Activated CD4-positive, alpha-beta memory T cell treated with anti-CD3 and anti-CD28 coated beads for 36 hours (primary cell): ENCODE data around the gene KRT10. TPM values are rescaled to one million over a fixed set of nuclear protein-coding genes. Genes with fewer than 3 reads are reported as not detected.
"Not testable (repeated sequence)": the region's sequence is repeated elsewhere in the genome, so short reads cannot be mapped to it uniquely, and the experiment has no call there.

ENCODE experiments used
- CTCF ChIA-PET: fragments of 350-600 bp; sonication (Branson Sonifier 250); formaldehyde crosslinking; loops from one replicate; lab custom pipeline; 2021; ENCODE audit warnings: antibody characterized with exemption, inconsistent platforms; lab: Charles Lee
- POLR2A ChIA-PET: fragments of 350-600 bp; sonication (Branson Sonifier 250); formaldehyde crosslinking; loops from one replicate; lab custom pipeline; 2021; ENCODE audit warnings: antibody characterized with exemption; lab: Charles Lee
- DNase-seq: peaks from one replicate; pipeline ENCODE4 v3.0.0-alpha.2; 2020
- H3K27ac Mint-ChIP-seq: one replicate; pipeline ENCODE4 v1.8.0; 2021; ENCODE audit warnings: mixed read lengths
- H3K27me3 Mint-ChIP-seq: one replicate; pipeline ENCODE4 v1.8.0; 2021; ENCODE audit warnings: mixed read lengths
- H3K36me3 Mint-ChIP-seq: one replicate; pipeline ENCODE4 v1.8.0; 2021; ENCODE audit warnings: mixed read lengths
- H3K4me1 Mint-ChIP-seq: one replicate; pipeline ENCODE4 v1.8.0; 2021; ENCODE audit warnings: low read depth, mixed read lengths
- H3K4me3 Mint-ChIP-seq: one replicate; pipeline ENCODE4 v1.8.0; 2021; ENCODE audit warnings: mild to moderate bottlenecking, mixed read lengths
- H3K9me3 Mint-ChIP-seq: one replicate; pipeline ENCODE4 v1.8.0; 2021; ENCODE audit warnings: mixed read lengths
- intact Hi-C: fragments of 100-400 bp; cut with micrococcal nuclease; formaldehyde crosslinking; loops from one replicate; pipeline ENCODE4 v1.15.1; 2023
- total RNA-seq, 2 experiments: library from RNA; stranded (reverse); gene quantifications; one replicate each; pipeline ENCODE4 v1.2.3, GENCODE V29; 2021

Gene KRT10
- 10 to 100 TPM; 28.4 to 35.5 TPM for total RNA-seq

GRCh38 chr17:40822132-40822812 lies at the start of gene KRT10:
KRT10 (minus strand) TSS chr17:40822614; CDS start chr17:40822585, 29 bp downstream.
- POLR2A ChIA-PET, result no interaction called here
- H3K27me3 Mint-ChIP-seq, result peaks cover 6% of the 10 kb centered on the region
- H3K4me3 Mint-ChIP-seq, result no peak within 1 kb of the TSS
- H3K36me3 Mint-ChIP-seq, result peaks cover 15% of the 10 kb centered on the region
- no peaks in the 10 kb centered on the region for H3K9me3 Mint-ChIP-seq
- H3K27ac Mint-ChIP-seq, result no peak within 1 kb of the TSS
- CTCF ChIA-PET, result interaction anchor here (0.6 kb wide), 1 partner anchor 33 kb away, joined by 4 read pairs; no protein-coding TSS in a partner anchor
- H3K4me1 Mint-ChIP-seq, result peaks cover 15% of the 10 kb centered on the region
- intact Hi-C loops, result no loop called here
- DNase-seq, result no peak

GRCh38 chr17:40871316-40871715 lies 48.9 kb upstream of the KRT10 start:
- peaks cover 17% of the 10 kb centered on the region for H3K27me3 Mint-ChIP-seq
- no peaks in the 10 kb centered on the region for H3K4me1 Mint-ChIP-seq
- ChIA-PET POLR2A (no interaction called here), CTCF (interaction anchor here (1.4 kb wide), 1 partner anchor 546 kb away, joined by 4 read pairs; no protein-coding TSS in a partner anchor)
- no peak overlapping the region for H3K4me3 Mint-ChIP-seq
- no peaks in the 10 kb centered on the region for H3K36me3 Mint-ChIP-seq
- no peak overlapping the region for H3K27ac Mint-ChIP-seq
- DNase-seq, result no peak
- intact Hi-C loops, result no loop called here
- H3K9me3 Mint-ChIP-seq, result no peaks in the 10 kb centered on the region

DNA sequence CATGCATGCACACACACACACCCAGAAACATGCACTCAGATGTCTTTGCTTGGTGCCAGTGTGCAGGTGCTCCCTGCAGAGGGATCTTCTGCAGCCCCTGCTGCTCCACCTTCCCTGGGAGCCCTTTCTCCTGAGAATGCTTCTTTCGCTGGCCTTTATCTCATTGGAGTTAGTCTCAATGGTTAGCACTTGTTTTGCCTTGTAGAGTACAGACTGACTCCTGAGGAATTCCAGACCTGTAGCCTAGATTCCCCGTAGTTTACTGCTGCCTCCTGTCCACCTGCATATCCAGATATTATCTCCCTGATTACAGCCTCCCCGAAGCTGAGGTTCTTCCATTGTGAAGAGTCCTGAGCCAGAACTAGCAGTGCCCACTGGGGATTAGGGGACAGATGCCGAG lies 47.7 kb upstream of the KRT10 start:
- peaks cover 17% of the 10 kb centered on the region for H3K27me3 Mint-ChIP-seq
- H3K36me3 Mint-ChIP-seq, result no peaks in the 10 kb centered on the region
- H3K4me1 Mint-ChIP-seq, result no peaks in the 10 kb centered on the region
- DNase-seq, result no peak
- H3K27ac Mint-ChIP-seq, result no peak overlapping the region
- ChIA-PET CTCF (no interaction called here), POLR2A (no interaction called here)
- H3K4me3 Mint-ChIP-seq, result no peak overlapping the region
- intact Hi-C loops, result no loop called here
- H3K9me3 Mint-ChIP-seq, result no peaks in the 10 kb centered on the region

DNA sequence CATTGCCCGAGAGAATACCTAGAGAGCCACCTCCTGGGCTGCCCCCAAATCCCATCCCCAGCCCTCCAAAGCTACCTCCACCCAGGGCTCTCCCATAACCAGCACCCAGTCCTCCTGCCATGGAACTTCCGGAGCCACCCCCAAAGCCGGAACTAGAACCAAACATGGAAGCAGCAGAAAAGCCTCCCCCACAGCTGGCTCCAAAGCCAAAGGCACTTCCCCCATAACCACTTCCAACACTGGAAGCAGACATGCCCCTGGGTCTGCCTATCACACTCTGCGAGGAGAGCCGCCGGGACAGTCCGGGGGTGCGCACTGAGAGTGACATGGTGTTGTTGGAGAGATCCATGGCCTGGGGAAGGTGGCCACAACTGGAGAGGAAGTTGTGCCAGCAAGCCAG lies 44.4 kb upstream of the KRT10 start, which contains the start of gene KRT12:
Gene KRT12 (minus strand): TSS at position 386 of the 400 bp plus-strand sequence. CDS start 37 bp downstream, at position 349.
- CTCF ChIA-PET, result interaction anchor here (0.9 kb wide), 1 partner anchor 10 kb away, joined by 3 read pairs; no protein-coding TSS in a partner anchor

GRCh38 chr17:40864661-40865390 lies 42.4 kb upstream of the KRT10 start:
- no peaks in the 10 kb centered on the region for H3K4me1 Mint-ChIP-seq
- CTCF ChIA-PET, result interaction anchor here (0.6 kb wide), 1 partner anchor 799 kb away, joined by 3 read pairs; no protein-coding TSS in a partner anchor
- H3K36me3 Mint-ChIP-seq, result no peaks in the 10 kb centered on the region
- no peak overlapping the region for H3K4me3 Mint-ChIP-seq
- peaks cover 6% of the 10 kb centered on the region for H3K27me3 Mint-ChIP-seq
- no peak overlapping the region for H3K27ac Mint-ChIP-seq
- no peaks in the 10 kb centered on the region for H3K9me3 Mint-ChIP-seq
- intact Hi-C loops, result no loop called here
- POLR2A ChIA-PET, result no interaction called here
- no peak for DNase-seq

More for the DNA sequence above, 44.4 kb upstream of the KRT10 start, which contains the start of gene KRT12:
- DNase-seq, result no peak
- Mint-ChIP-seq H3K9me3 (no peaks in the 10 kb centered on the region), H3K27ac (no peak within 1 kb of the TSS), H3K27me3 (peaks cover 11% of the 10 kb centered on the region), H3K4me3 (no peak within 1 kb of the TSS), H3K36me3 (no peaks in the 10 kb centered on the region), H3K4me1 (no peaks in the 10 kb centered on the region)
- intact Hi-C loops, result no loop called here
- POLR2A ChIA-PET, result no interaction called here

- H3K27ac Mint-ChIP-seq, result no peak overlapping the region
- ChIA-PET CTCF (interaction anchor here (0.9 to 2.5 kb wide), 3 partner anchors 25 to 800 kb away, joined by 3 to 8 read pairs (median 3); no protein-coding TSS in a partner anchor), POLR2A (no interaction called here)
- H3K36me3 Mint-ChIP-seq, result no peaks in the 10 kb centered on the region
- intact Hi-C loops, result no loop called here
- no peaks in the 10 kb centered on the region for H3K9me3 Mint-ChIP-seq
- peak; percentile 21 for DNase-seq
- no peaks in the 10 kb centered on the region for H3K4me1 Mint-ChIP-seq
- no peak overlapping the region for H3K4me3 Mint-ChIP-seq
- peaks cover 4% of the 10 kb centered on the region for H3K27me3 Mint-ChIP-seq
Measured at GRCh38 chr17:40862985-40863733, 40.7 kb upstream of the KRT10 start.

DNA sequence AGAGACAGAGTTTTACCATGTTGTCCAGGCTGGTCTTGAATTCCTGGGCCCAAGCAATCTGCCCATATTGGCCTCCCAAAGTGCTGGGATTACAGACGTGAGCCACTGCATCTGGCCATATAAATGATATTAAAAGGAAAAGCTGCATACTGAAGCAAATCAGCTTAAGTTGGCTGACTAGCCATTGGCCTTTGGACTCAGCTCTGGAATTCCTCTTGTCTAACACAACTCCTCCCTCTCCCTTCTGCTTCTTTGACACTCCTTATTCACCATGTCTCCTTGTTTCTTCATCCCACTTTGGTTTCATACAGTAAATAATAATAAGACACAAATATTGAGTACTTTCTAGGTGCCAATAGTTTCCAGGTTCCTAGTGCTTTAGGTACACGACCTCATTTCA lies 37.1 kb upstream of the KRT10 start:
- Mint-ChIP-seq H3K9me3 (no peaks in the 10 kb centered on the region), H3K4me3 (no peak overlapping the region), H3K4me1 (peaks cover 2% of the 10 kb centered on the region), H3K27ac (no peak overlapping the region), H3K36me3 (no peaks in the 10 kb centered on the region), H3K27me3 (peaks cover 2% of the 10 kb centered on the region)
- DNase-seq, result no peak
- ChIA-PET CTCF (interaction anchor here (1.0 to 7.3 kb wide), 2 partner anchors 11 to 805 kb away, joined by 3 to 68 read pairs; no protein-coding TSS in a partner anchor), POLR2A (no interaction called here)
- intact Hi-C loops, result loop anchor here (5.0 kb wide), 2 partner anchors 788 to 803 kb away; no protein-coding TSS in a partner anchor

- H3K27ac Mint-ChIP-seq, DNase-seq, H3K4me3 Mint-ChIP-seq, H3K27me3 Mint-ChIP-seq, H3K36me3 Mint-ChIP-seq, POLR2A ChIA-PET, H3K4me1 Mint-ChIP-seq, H3K9me3 Mint-ChIP-seq: not testable (repeated sequence)
- CTCF ChIA-PET, result interaction anchor here (1.0 to 7.3 kb wide), 4 partner anchors 11 to 806 kb away, joined by 3 to 68 read pairs (median 29); no protein-coding TSS in a partner anchor
- intact Hi-C loops, result loop anchor here (5.0 kb wide), 2 partner anchors 789 to 804 kb away; no protein-coding TSS in a partner anchor
Measured at GRCh38 chr17:40858667-40859066, 36.3 kb upstream of the KRT10 start.

GRCh38 chr17:40857535-40857934 lies 35.1 kb upstream of the KRT10 start:
- no peak overlapping the region for H3K27ac Mint-ChIP-seq
- CTCF ChIA-PET, result interaction anchor here (0.7 to 7.3 kb wide), 7 partner anchors 10 to 811 kb away, joined by 3 to 68 read pairs (median 12); no protein-coding TSS in a partner anchor
- intact Hi-C loops, result loop anchor here (5.0 kb wide), 2 partner anchors 790 to 805 kb away; no protein-coding TSS in a partner anchor
- H3K9me3 Mint-ChIP-seq, result no peaks in the 10 kb centered on the region
- no peak overlapping the region for H3K4me3 Mint-ChIP-seq
- no peaks in the 10 kb centered on the region for H3K36me3 Mint-ChIP-seq
- POLR2A ChIA-PET, result no interaction called here
- peaks cover 2% of the 10 kb centered on the region for H3K4me1 Mint-ChIP-seq
- peaks cover 5% of the 10 kb centered on the region for H3K27me3 Mint-ChIP-seq
- DNase-seq, result no peak

GRCh38 chr17:40854175-40854814 lies 31.9 kb upstream of the KRT10 start:
- Mint-ChIP-seq H3K27me3 (peaks cover 6% of the 10 kb centered on the region), H3K4me1 (peaks cover 2% of the 10 kb centered on the region), H3K36me3 (no peaks in the 10 kb centered on the region), H3K4me3 (no peak overlapping the region), H3K27ac (no peak overlapping the region), H3K9me3 (no peaks in the 10 kb centered on the region)
- POLR2A ChIA-PET, result no interaction called here
- intact Hi-C loops, result no loop called here
- CTCF ChIA-PET, result interaction anchor here (4.9 to 7.3 kb wide), 2 partner anchors 794 to 811 kb away, joined by 41 to 68 read pairs; no protein-coding TSS in a partner anchor
- no peak for DNase-seq

- no peaks in the 10 kb centered on the region for H3K9me3 Mint-ChIP-seq
- intact Hi-C loops, result no loop called here
- H3K27ac Mint-ChIP-seq, result no peak overlapping the region
- H3K4me1 Mint-ChIP-seq, result peaks cover 2% of the 10 kb centered on the region
- ChIA-PET CTCF (interaction anchor here (1.9 kb wide), 1 partner anchor 811 kb away, joined by 8 read pairs; no protein-coding TSS in a partner anchor), POLR2A (no interaction called here)
- peaks cover 8% of the 10 kb centered on the region for H3K27me3 Mint-ChIP-seq
- no peak overlapping the region for H3K4me3 Mint-ChIP-seq
- DNase-seq, result no peak
- H3K36me3 Mint-ChIP-seq, result no peaks in the 10 kb centered on the region
Measured at GRCh38 chr17:40852364-40852763, 29.9 kb upstream of the KRT10 start.
